DOHH2 (cell line): Measurements from ENCODE around the gene RAP2A.

Experiments
- H3F3A ChIP-seq: fragments of 200-600 bp; sonication (generic), shearing (Covaris generic); 2 replicates; pipeline ENCODE4 v1.6.0; 2016; ENCODE audit warnings: antibody characterized with exemption, mild to moderate bottlenecking; ENCODE audit not compliant: control insufficient read depth, insufficient read depth
- H3K27ac ChIP-seq: fragments of 200-600 bp; sonication (generic); 2 replicates; pipeline ENCODE4 v1.5.1; 2014; ENCODE audit warnings: low read depth, mild to moderate bottlenecking, low read length, moderate library complexity
- H3K27me3 ChIP-seq: fragments of 200-600 bp; sonication (generic); 2 replicates; pipeline ENCODE4 v1.6.1; 2014; ENCODE audit warnings: mild to moderate bottlenecking, low read length, mixed read lengths; ENCODE audit not compliant: control insufficient read depth
- H3K36me3 ChIP-seq: fragments of 200-600 bp; sonication (generic); 2 replicates; pipeline ENCODE4 v1.6.1; 2014; ENCODE audit warnings: mild to moderate bottlenecking, low read length, moderate library complexity, mixed read lengths; ENCODE audit not compliant: control insufficient read depth
- H3K4me1 ChIP-seq: fragments of 200-600 bp; sonication (generic); 2 replicates; pipeline ENCODE4 v1.6.1; 2014; ENCODE audit warnings: mild to moderate bottlenecking, low read length, mixed read lengths; ENCODE audit not compliant: control insufficient read depth
- H3K4me2 ChIP-seq: fragments of 200-600 bp; sonication (generic); 2 replicates; pipeline ENCODE4 v1.6.0; 2014; ENCODE audit warnings: mild to moderate bottlenecking, low read length, moderate library complexity
- H3K4me3 ChIP-seq: fragments of 200-600 bp; sonication (generic); 2 replicates; pipeline ENCODE4 v1.5.1; 2014; ENCODE audit warnings: mild to moderate bottlenecking, low read length, mixed read lengths
- H3K79me2 ChIP-seq: fragments of 200-600 bp; sonication (generic); 2 replicates; pipeline ENCODE4 v1.6.1; 2014; ENCODE audit warnings: mild to moderate bottlenecking, low read length, mixed read lengths; ENCODE audit not compliant: control insufficient read depth
- H3K9me2 ChIP-seq: fragments of 200-600 bp; sonication (generic); replicated peaks from 2 replicates; pipeline ENCODE4 v1.6.1; 2014; ENCODE audit warnings: mild to moderate bottlenecking, low read length, mixed read lengths; ENCODE audit not compliant: control insufficient read depth
- H3K9me3 ChIP-seq: fragments of 200-600 bp; sonication (generic); 2 replicates; pipeline ENCODE4 v1.6.1; 2014; ENCODE audit warnings: antibody characterized with exemption, low read length, mixed read lengths; ENCODE audit not compliant: control insufficient read depth, insufficient read depth
- H4K20me1 ChIP-seq: fragments of 200-600 bp; sonication (generic); 2 replicates; pipeline ENCODE4 v1.6.0; 2014; ENCODE audit warnings: low read depth, mild to moderate bottlenecking, antibody characterized with exemption, low read length, moderate library complexity; ENCODE audit not compliant: control insufficient read depth, insufficient read depth
- CTCF ChIP-seq: fragments of 200-600 bp; sonication (generic); IDR thresholded peaks from one replicate; pipeline ENCODE4 v1.5.1; 2014; ENCODE audit warnings: antibody characterized with exemption, mild to moderate bottlenecking, low read depth, low read length; ENCODE audit not compliant: poor library complexity, severe bottlenecking
- EZH2phosphoT487 ChIP-seq: fragments of 200-600 bp; sonication (generic); IDR thresholded peaks from 2 replicates; pipeline ENCODE4 v1.6.1; 2017; ENCODE audit warnings: borderline replicate concordance, mild to moderate bottlenecking, antibody characterized with exemption, low read length, moderate library complexity, mixed read lengths

The RAP2A gene

DNA sequence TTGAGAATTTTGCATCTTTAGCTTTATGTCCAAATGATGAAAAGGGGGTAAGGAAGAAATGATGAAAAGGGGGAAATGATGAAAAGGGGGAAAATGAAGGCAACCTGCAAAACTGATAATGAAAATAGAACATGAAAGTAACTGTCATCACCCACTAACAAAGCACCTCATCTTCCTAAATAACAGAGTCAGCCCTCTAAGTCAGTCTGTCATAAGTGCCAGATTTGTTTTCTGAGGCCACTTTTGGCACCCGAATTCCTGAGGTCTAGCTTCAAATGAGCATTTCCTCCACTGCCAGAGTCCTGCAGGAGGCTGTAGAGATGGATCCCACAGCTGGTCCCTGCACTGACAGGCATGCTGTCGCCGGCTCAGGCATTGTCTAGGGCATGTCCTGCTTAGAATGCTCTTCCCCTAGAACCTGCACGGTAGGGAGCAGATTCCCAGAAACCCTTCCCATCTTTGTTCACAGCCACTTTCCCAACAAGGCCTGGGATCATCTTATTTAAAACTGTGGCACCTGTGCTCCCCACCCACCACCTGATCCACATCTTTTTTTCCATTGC lies 25.3 kb downstream of the RAP2A start:
- H3K4me1 ChIP-seq: no peaks in the 10 kb centered on the region
- no peaks in the 10 kb centered on the region for H3K9me3 ChIP-seq
- no peak overlapping the region for H3K27ac ChIP-seq
- no peak overlapping the region for H3K4me3 ChIP-seq
- no peaks in the 10 kb centered on the region for H3F3A ChIP-seq
- H3K4me2 ChIP-seq: no peak overlapping the region
- H3K36me3 ChIP-seq: peaks cover 3% of the 10 kb centered on the region; the same call in 1 of the 2 replicates
- no peaks in the 10 kb centered on the region for H3K79me2 ChIP-seq
- TF ChIP-seq EZH2phosphoT487 (no peak), CTCF (no peak)
- no peaks in the 10 kb centered on the region for H4K20me1 ChIP-seq
- no peaks in the 10 kb centered on the region for H3K27me3 ChIP-seq
- no peaks in the 10 kb centered on the region for H3K9me2 ChIP-seq

DNA sequence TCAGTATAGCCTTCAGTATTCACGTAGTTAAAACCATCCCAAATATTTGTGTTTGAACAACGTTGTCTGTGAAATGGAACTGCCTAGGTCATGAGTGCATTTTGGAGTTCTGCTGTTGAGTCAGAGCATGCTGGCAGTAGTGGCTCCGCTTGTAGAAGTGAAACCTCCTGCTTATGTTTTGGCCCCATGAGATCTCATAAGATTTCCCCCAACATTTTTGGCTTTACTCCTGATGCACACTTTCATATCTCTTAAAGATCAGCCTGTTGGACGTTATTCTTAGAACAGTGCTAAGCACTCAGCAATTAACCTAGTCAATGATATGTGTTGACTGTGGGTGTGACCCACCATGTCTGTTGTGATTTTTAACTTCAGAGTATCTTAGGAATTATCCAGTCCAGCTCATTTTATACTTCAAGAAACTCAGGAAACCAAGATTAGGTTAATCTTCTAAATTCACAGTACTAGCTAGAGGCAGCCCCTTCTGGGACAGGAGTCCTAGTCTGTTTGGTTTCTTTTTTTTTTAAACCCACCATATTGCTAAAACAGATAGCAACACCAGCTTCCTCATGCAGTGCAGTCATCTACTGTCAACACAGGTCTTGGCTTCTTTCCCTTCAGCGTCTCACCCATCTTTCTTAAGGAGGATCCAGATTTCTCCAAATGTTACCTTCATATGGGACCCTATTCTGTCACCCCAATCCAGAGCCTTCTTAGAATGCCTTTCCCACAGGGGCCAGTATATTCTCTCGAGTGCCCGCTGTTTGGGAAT lies 26.2 kb downstream of the RAP2A start:
- H3F3A ChIP-seq: no peaks in the 10 kb centered on the region
- H3K79me2 ChIP-seq: no peaks in the 10 kb centered on the region
- H3K4me3 ChIP-seq: no peak overlapping the region
- H4K20me1 ChIP-seq: no peaks in the 10 kb centered on the region
- H3K27ac ChIP-seq: no peak overlapping the region
- no peaks in the 10 kb centered on the region for H3K9me2 ChIP-seq
- no peaks in the 10 kb centered on the region for H3K27me3 ChIP-seq
- peaks cover 6% of the 10 kb centered on the region; the same call in 1 of the 2 replicates for H3K36me3 ChIP-seq
- no peak overlapping the region for H3K4me2 ChIP-seq
- TF ChIP-seq EZH2phosphoT487 (no peak), CTCF (no peak)
- H3K4me1 ChIP-seq: no peaks in the 10 kb centered on the region
- no peaks in the 10 kb centered on the region for H3K9me3 ChIP-seq

DNA sequence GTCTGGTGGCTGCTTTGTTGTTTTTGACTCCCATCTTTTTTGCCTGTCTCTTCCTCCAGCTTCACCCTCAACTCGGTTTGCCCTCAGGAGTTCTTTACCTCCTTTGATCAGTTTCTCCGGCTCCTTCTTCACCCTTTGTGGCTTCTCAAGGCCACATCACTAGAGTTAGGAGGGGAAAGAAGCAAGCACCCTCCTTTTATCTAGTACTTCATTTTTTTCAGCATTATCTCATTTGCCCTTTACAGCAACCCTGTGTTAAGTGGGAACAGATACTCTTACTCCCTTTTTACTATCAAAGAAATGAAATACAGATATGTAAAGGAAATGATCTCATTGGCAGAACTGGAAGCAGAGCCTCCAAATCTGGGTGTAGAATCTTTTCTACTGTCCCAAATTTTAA lies 26.9 kb downstream of the RAP2A start:
- no peaks in the 10 kb centered on the region for H3K27me3 ChIP-seq
- H3F3A ChIP-seq: no peaks in the 10 kb centered on the region
- no peak overlapping the region for H3K4me3 ChIP-seq
- TF ChIP-seq CTCF (no peak), EZH2phosphoT487 (no peak)
- H3K4me2 ChIP-seq: no peak overlapping the region
- no peaks in the 10 kb centered on the region for H3K79me2 ChIP-seq
- no peaks in the 10 kb centered on the region for H3K9me3 ChIP-seq
- peaks cover 6% of the 10 kb centered on the region; the same call in 1 of the 2 replicates for H3K36me3 ChIP-seq
- H3K4me1 ChIP-seq: no peaks in the 10 kb centered on the region
- H3K9me2 ChIP-seq: no peaks in the 10 kb centered on the region
- H3K27ac ChIP-seq: no peak overlapping the region
- no peaks in the 10 kb centered on the region for H4K20me1 ChIP-seq
